HFF-Myc (cell line): Measurements from ENCODE around the gene CBY2.

Experiments used
- DNase-seq: peaks from one replicate; pipeline ENCODE4 v3.0.0-alpha.2; 2011; ENCODE audit warnings: low read depth; ENCODE audit errors: extremely low read depth
- H3K4me3 ChIP-seq: replicated peaks from 2 replicates; pipeline ENCODE4 v1.5.1; 2011; ENCODE audit warnings: low read depth, mild to moderate bottlenecking, control low read depth, low read length
- TF ChIP-seq, protein P1 (sequence below): IDR thresholded peaks from 2 replicates; pipeline ENCODE4 v1.5.1; 2012; ENCODE audit warnings: mild to moderate bottlenecking, low read depth, low read length, control low read depth; ENCODE audit errors: missing control alignments

CBY2 gene

DNA sequence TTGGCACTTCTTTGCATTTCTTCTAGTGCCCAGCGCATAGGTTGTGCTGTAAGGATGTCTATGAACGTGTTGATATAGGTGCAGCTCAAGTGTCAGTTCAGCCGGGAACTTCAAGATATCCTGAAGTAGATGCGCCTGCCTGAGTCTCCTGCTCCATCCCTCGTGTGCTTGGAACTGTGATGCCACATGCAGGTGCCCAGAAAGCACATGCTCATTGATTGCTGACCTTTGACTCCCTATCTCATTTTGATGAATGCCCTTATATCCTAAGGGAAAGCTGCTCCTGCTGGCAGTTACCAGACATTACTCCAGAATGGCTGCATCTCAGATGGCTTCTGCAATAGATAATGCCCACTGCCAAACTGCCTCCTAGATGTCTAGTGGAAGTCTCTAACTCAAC lies 40.9 kb downstream of the CBY2 start:
- TF ChIP-seq, protein P1, sequence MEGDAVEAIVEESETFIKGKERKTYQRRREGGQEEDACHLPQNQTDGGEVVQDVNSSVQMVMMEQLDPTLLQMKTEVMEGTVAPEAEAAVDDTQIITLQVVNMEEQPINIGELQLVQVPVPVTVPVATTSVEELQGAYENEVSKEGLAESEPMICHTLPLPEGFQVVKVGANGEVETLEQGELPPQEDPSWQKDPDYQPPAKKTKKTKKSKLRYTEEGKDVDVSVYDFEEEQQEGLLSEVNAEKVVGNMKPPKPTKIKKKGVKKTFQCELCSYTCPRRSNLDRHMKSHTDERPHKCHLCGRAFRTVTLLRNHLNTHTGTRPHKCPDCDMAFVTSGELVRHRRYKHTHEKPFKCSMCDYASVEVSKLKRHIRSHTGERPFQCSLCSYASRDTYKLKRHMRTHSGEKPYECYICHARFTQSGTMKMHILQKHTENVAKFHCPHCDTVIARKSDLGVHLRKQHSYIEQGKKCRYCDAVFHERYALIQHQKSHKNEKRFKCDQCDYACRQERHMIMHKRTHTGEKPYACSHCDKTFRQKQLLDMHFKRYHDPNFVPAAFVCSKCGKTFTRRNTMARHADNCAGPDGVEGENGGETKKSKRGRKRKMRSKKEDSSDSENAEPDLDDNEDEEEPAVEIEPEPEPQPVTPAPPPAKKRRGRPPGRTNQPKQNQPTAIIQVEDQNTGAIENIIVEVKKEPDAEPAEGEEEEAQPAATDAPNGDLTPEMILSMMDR, result no peak
- DNase-seq, result no peak
- H3K4me3 ChIP-seq, result no peak overlapping the region

DNA sequence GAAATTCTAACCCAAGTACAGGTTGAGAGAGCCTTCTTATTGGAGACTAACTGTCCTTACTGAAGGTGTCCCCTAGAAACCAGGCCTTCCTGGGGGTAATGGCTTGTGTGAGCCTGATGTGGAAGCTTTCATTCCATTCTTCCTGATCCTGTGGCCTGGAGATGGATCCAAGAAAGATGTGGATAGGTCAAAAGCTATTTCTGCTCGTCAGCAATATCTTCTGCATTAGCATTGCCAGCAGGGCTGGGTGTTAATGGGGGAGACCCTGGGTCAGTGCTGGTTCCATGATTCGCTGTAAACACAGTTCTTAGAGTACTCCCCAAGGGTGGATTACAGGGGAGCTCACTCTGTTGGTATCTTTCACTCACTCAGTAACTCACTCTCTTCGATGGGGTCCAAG lies 42.9 kb downstream of the CBY2 start:
- TF ChIP-seq, protein P1, result no peak
- DNase-seq, result no peak
- no peak overlapping the region for H3K4me3 ChIP-seq

DNA sequence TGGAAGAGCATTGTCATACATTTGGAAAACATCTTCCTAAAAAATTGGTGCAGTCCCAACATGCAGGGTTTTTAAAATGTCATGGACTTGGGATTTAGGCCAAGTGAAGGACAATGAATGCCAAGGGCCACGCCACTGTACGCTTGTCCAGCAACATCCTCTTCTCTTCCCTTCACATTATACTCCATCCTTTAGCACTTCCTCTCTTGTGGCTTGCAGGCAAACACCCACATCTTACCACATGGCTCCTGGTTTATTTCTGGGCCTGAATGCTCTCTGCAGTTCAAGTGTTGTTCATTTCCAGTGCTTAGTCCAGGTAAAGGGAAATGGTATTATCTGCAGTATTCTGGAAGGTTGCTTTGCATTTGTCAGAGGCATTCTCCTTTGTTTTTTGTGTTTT lies 45.0 kb downstream of the CBY2 start:
- TF ChIP-seq, protein P1, result no peak
- no peak for DNase-seq

DNA sequence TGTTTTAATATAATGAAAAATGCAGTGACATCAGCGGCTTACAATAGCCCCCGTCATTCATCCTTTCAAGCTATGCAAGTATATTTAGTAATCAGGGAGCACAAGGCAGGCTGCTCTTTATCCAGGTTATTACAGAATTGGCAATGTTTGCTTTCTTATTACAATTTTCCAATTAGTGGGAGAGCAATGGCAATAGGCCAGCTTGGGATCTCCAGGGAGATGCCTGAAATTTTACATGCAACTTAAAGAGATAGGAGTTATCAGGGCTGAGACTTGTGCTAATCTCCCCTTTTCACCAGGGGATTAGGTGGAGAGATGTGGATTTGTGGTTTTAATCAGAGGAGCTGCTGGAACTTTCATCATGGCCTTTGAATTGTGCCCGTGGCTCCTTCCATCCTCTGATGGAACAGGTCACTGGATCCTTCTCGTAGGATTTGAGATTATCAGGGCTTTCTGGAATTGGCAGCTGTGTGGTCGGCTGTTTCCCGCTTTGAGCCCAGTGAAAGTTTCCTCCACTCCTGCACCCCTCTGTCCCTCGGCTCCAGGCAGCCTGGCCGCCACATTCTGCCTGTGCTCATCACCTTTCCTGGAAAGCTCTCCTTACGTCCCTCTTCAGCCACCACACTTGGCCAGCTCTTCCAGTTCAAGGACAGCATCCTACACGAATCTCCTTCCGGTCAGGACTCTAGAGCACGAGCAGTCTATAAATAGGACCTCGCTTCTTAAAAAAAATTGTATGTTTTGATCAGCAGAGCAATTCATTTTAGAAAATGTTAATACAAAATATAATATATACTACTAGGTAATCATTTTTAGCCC lies 47.0 kb downstream of the CBY2 start:
- TF ChIP-seq, protein P1, result no peak
- no peak for DNase-seq

More for the DNA sequence above, 45.0 kb downstream of the CBY2 start:
- H3K4me3 ChIP-seq, result no peak overlapping the region

DNA sequence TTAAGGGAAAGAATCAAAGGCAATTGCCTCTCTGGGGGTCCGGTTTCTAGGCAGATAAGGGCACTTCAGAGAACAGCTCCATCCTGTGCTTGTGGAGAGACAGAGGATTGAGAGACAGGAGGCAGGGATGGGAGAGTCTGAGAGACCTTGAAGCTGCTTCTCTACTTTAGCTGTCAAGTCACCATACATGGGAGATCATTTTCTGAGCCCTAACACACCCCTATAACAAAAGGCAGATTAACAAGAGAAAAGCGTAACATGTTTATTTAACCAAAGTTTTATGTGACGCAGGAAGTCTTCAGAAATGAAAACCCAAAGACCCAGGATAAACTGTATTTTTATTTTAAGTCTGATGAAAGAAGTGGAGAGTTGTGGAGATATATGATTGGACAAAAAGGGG lies 48.4 kb downstream of the CBY2 start:
- no peak overlapping the region for H3K4me3 ChIP-seq
- TF ChIP-seq, protein P1, result no peak
- no peak for DNase-seq

More for the DNA sequence above, 47.0 kb downstream of the CBY2 start:
- H3K4me3 ChIP-seq, result no peak overlapping the region

DNA sequence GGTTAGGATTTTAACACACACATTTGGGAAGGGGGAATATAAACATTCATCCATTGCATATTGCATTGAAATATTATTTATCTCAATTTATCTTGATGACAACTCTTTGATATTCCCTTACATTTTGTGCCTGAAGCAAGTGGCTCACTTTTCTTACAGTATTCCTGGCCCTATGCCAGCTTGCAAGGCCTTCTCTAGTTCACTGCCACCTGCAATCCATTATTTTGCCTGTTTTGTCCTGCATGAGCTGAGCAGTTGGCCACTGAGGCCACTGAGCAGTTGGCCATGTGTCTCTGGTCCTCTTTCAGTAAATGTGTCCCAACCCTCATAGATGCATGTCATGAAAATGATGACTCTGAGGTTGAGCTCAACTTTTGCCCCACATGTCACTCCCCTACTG lies 49.8 kb downstream of the CBY2 start:
- no peak for DNase-seq
- TF ChIP-seq, protein P1, result no peak
- no peak overlapping the region for H3K4me3 ChIP-seq
